ENCODE results near the gene SLC6A2.
"Not testable (repeated sequence)": the region's sequence is repeated elsewhere in the genome, so short reads cannot be mapped to it uniquely, and the experiment has no call there.

Gene SLC6A2

DNA sequence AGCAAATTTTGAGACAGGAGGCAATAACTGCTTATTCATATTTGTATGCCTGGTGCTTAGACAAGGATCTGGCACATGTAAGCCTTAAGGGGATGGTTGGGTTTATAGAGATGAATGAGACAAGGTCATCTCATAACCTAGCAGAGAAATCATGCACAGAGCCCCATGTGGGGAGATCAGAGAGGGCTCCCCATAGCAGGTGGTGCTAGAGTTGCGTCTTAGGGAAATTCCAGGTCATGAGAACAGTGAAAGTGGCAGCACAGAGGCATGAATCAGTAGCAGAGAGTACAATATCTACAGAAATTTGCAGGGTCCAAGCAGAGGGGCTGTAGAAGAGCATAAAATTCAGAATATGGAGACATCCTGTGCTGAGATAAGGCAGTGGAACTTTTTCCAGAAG lies 57.3 kb downstream of the SLC6A2 start:
- no peak for DNase-seq (ENCODE audit: low spot score)

DNA sequence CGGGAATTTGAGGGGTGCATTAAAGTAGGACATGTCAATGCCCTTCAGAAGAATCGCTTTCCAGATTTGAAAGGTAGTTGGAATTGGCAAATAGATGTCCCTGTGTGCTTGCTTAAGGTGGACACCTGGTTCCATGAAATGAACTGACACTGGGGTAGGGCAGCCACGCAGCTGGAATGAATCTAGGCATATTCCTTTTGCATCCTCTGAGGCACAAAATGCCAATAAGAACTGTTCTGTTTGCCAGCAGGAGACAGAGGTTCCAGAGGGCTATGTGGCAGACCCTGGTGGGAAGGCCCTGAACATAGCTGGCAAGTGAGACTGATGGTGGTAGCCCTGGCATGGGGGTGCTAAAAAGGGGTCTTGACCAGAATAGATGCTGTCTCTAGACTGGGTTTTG lies 61.5 kb downstream of the SLC6A2 start:
- no peak for DNase-seq (ENCODE audit: low spot score)

DNA sequence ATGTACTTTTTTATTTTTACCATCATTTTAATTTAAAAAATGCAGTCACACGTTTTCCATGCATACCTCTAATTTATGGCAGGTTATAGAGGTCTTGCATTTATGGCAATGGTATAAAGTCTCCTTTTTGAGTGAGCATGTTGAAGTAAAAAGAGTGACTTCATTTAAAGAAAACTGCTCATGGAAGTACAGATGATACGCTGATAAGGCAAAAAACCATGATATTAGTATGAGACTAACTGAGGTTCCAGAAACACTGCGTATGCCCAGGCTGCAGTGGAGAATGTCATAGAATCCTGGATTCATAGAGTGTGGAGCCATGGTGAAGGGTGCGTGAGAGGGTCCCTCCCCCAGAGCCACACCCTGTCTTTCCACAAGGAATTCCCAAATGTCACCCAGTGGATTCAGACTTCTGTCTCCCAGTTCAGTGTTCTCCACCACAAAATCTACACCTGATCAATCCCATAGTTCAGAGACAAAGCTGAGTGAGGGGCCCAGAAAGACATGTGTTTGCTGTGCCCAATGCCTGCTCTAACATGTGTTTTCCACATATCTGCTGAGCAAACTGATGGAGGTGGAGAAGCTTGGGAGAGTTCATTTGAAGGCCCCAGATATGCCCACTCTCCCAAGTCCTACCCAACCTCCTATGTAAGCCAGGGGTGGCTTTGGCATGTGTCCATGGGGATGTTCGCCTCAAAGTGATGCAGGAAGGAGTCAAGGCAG lies 69.4 kb downstream of the SLC6A2 start:
- DNase-seq (ENCODE audit: low spot score), result no peak

DNA sequence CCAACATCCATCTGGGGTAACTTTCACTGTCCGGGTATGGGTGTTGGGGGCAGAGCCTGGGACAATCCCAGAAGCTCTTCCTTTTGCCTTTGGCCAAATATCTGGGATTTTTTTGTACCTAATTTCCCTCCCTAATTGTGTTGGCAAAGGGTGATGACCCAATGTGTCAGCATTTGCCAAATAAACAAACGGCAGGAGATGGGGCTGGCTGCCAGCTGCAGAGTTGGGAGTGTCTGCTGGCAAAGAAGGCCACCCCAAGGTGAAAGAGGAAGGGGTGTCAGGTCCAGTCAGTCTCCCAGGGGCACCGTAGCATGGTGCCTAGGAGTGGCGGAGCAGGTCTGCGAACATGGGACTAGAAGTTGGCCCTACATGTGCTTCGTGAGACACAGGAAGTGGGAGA lies 73.0 kb downstream of the SLC6A2 start:
- DNase-seq (ENCODE audit: low spot score), result no peak

DNA sequence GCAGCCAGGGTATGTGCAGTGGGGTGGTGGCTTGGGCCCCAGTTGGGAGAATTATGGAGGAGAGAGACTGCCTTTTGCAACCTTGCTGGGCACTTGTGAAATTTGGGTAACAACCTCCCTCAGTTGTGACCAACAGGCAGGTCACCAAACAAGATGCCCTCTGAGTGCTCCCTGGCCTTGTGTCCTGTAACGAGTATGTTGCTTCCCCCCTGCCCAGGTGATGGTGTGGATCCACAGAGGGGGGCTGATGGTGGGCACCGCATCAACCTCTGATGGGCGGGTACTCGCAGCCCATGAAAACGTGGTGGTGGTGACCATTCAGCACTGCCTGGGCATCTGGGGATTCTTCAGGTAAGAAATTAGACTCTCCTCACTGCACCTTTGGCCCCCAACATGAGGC lies 74.3 kb downstream of the SLC6A2 start:
- DNase-seq (ENCODE audit: low spot score), result no peak

DNA sequence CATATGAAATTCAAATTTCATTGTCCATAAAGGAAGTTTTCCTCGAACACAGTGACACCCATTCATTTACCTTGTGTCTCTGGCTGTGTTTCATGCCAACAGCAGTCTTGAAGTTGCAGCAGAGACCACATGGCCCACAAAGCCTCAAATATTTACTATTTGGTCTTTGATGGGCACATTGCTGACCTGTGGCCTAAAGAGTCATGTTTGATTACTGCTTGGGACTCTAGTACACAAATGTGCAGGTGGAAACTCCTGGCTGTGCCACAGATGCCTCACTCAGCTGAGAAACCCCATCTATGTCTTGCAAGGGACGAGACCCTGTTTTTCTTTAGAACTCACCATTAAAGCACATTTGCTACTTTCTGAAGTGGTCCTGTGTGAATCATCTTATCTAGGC lies 76.7 kb downstream of the SLC6A2 start:
- DNase-seq (ENCODE audit: low spot score), result peak; percentile 35

DNA sequence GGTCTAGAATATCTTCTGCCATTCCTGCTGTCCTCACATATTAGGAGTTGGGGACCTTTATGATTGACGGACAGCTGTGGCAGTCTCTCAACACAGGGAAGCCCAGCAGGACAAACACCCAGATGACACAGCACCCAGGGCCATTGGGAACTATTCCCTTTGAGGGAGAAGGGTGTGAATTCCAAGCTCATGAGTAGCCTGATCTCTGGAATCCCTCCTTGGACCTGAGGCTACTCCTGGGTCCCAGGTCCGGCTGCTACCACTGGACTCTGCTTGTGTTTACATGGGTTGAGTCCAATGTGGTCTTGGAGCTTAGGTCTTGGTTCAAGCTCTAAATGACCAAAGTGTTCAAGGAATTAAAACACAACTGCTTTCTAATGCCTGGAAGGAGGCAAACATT lies 78.9 kb downstream of the SLC6A2 start:
- DNase-seq (ENCODE audit: low spot score), result no peak

DNA sequence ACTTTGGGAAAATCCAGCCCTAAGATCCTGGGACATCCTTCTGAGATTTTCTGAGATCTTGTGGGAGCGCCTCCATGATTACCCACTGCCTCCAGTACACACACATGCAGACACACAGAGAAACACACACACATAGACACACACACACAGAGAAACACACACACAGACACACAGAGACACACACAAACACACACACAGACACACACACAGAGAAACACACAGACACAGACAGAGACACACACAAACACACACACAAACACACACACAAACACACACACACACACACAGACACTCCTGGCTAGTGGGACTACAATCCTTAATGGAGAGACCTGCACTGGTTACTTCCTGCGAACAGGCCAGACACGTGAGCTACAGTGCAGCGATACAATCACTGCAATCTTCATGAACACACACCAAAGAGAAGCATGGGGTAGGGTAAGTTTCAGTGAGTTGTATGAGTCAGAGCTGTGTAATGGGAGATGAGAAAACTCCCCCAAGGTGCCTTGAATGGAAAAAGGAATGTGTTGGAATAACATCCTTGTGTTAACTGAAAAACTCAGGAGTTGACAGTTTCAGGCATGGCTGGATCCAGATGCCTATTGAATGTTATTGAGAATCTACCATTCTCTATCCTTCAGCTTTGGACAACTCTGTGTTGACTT lies 79.5 kb downstream of the SLC6A2 start:
- no peak for DNase-seq (ENCODE audit: low spot score)

DNA sequence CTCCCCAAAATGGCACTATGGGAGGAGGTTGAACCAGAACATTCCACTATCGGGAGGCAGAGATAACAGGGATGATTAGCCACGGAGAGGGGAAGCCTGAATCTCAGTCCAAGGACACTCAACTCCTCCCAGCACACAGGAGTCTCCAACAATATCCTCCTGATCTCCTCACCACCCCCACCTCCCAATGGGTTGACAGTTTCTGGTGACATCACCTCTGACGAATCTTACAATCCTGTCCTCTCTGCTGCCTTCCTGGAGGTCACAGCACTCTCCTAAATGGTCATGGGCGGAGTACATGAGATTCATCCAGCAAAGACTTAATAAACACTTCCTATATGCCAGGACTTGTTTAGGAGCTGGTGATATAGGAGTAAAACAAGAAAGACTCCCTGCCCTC lies 80.9 kb downstream of the SLC6A2 start:
- no peak for DNase-seq (ENCODE audit: low spot score)

DNA sequence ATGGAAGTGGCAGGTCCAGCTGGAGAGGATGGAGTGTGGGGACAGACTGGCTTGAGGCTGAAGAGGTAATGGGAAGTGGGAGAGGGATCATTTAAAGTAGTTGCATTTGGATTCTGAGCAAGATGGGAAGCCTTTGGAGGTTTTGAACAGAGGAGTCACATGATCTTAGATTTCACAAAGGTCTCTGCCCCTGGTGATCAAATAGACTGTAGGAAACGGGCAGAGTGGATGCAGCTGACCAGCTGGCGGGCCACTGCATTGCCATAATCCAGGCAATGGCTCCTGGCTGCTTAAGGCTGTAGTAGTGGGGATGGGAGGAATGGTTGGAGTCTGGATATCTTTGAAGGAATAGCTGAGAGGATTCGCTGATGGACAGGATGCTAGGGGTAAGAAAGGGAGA lies 81.5 kb downstream of the SLC6A2 start:
- DNase-seq (ENCODE audit: low spot score), result no peak

DNA sequence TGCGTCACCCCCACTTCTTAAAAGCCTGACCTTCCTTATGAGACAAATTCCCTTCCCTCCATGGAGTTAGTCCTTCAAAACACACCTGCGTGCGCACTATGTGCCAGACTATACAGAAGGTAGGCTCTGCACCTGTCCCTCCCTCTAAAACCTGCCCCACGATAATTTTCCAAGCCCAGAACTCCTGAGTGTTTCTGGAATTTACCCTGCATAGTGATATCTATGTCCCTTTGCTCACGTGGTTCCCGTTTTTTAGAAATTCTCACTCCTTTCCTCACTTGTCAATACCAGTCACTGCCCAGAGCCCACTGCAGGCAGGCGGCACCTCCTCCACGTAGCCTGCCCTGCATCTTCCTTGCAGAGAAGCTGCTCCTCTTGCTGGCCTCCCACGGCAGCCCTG lies 82.2 kb downstream of the SLC6A2 start:
- DNase-seq (ENCODE audit: low spot score), result no peak

DNA sequence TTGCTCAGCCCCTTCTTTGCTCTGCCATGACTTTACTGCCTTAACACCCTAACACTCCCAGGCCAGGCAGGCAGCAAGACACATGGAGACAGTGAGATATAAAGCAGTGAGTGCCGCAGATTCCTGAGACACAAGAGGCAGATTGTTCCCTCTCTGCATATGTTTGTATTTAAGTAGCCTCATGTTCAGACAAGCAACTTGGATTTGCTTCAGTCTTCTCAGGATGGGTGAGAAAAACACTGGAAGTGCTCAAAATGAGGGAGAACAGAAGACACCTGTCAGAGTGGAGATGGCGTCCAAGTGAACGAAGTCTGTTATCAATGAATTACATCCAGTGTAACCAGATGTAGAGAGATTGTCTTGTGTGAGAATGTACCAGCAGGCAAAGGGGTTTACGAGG lies 90.3 kb downstream of the SLC6A2 start:
- DNase-seq (ENCODE audit: low spot score), result no peak

DNA sequence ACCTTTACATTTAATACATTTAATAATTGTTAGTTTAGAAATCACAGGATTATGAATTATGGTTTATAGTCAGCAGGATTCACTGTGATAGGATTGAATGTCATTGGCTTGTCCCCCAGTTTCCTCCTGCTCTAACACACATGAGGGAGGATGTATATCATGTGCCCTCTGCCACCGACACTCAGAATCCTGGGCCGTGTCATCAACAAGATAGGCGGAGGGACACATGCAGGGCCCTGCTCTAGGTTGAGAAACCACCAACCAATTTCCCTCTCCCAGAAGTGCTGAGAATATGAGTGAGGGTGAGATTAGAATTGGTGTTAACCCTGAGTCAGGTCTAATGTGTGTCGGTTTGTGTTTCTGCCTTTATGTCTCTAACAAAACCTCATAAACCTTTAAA lies 92.0 kb downstream of the SLC6A2 start:
- DNase-seq (ENCODE audit: low spot score), result no peak

DNA sequence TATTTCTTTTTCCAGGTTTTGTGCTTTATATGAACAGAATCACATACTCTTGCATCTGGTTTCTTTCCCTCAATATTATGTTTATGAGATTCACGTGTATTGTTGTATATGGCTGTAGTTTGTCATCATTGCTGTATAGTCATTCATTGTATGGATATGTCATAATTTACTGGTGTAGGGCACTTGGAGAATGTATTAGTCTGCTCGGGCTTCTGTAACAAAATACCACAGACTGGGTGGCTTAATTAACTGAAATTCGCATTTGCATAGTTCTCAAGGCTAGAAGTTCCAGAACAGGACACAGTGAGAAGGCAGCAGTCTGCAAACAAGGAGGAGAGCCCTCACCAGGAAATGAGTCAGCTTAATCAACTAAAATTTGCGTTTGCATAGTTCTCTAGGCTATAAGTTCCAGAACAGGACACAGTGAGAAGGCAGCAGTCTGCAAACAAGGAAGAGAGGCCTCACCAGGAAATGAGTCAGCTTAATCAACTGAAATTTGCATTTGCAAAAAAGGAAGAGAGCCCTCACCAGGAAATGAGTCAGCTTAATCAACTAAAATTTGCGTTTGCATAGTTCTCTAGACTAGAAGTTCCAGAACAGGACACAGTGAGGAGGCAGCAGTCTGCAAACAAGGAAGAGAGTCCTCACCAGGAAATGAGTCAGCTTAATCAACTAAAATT lies 96.8 kb downstream of the SLC6A2 start:
- DNase-seq (ENCODE audit: low spot score), result not testable (repeated sequence)

DNA sequence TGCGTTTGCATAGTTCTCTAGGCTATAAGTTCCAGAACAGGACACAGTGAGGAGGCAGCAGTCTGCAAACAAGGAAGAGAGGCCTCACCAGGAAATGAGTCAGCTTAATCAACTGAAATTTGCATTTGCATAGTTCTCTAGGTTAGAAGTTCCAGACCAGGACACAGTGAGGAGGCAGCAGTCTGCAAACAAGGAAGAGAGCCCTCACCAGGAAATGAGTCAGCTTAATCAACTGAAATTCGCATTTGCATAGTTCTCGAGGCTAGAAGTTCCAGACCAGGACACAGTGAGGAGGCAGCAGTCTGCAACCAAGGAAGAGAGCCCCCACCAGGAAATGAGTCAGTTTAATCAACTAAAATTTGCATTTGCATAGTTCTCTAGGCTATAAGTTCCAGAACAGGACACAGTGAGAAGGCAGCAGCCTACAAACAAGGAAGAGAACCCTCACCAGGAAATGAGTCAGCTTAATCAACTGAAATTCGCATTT lies 97.4 kb downstream of the SLC6A2 start:
- DNase-seq (ENCODE audit: low spot score), result not testable (repeated sequence)
